Measurements from ENCODE around the gene VWA1.
"Not testable (repeated sequence)": the region's sequence is repeated elsewhere in the genome, so short reads cannot be mapped to it uniquely, and the experiment has no call there.

Gene VWA1

DNA sequence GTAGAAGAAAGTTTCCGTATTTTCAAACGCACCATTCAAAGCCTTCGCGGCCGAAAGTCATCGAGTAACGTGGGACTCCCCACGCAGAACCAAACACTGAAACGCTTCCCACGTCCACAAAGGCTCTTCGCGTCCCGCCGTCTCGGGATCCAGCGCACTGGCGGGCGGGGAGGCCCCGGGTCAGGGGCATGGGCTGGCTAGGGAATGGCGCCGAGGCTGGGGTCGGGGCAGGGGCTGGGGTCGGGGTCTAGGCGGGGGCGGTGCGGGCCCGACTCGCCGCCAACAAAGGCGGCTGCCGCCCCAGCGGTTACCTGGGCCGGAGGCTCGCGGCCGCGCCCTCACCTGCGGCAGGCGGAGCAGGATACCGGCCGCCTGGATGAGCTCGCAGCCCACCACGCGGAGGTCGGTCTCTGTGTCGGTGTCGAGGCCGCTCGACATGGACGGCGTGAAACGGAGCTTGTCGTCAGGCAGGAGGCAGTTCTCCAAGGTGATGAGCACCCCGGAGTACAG is 36.8 kb upstream of the VWA1 start:
- Histone ChIP-seq H3K9ac (ENCODE audit: low read length) (peak overlapping the region; percentile 93), H3K4me3 (ENCODE audit: low read length) (peak overlapping the region; percentile 91), H3K9me3 (ENCODE audit: control insufficient read depth, low read length) (no peaks in the 10 kb centered on the region), H3K27me3 (replicated peaks; ENCODE audit: control insufficient read depth, insufficient read depth, low read length) (no peaks in the 10 kb centered on the region), H3K36me3 (ENCODE audit: control insufficient read depth, insufficient read depth, low read length, severe bottlenecking) (peaks cover 63% of the 10 kb centered on the region), H3K4me1 (ENCODE audit: control insufficient read depth, insufficient read depth, low read length) (peaks cover 29% of the 10 kb centered on the region)
- peak; percentile 46 for DNase-seq (ENCODE audit: low read depth)

GRCh38 chr1:1399187-1399871 is 36.2 kb upstream of the VWA1 start, which contains the start of gene CCNL2:
TSS of gene CCNL2 (minus strand) at chr1:1399335. CDS start at chr1:1399306, 29 bp downstream.
- Histone ChIP-seq H3K9ac (ENCODE audit: low read length) (peak within 1 kb of the TSS; percentile 93), H3K4me1 (ENCODE audit: control insufficient read depth, insufficient read depth, low read length) (peaks cover 29% of the 10 kb centered on the region), H3K4me3 (ENCODE audit: low read length) (peak within 1 kb of the TSS; percentile 91), H3K36me3 (ENCODE audit: control insufficient read depth, insufficient read depth, low read length, severe bottlenecking) (peaks cover 59% of the 10 kb centered on the region), H3K9me3 (ENCODE audit: control insufficient read depth, low read length) (no peaks in the 10 kb centered on the region), H3K27me3 (replicated peaks; ENCODE audit: control insufficient read depth, insufficient read depth, low read length) (no peaks in the 10 kb centered on the region)
- DNase-seq (ENCODE audit: low read depth) = peak; percentile 99

DNA sequence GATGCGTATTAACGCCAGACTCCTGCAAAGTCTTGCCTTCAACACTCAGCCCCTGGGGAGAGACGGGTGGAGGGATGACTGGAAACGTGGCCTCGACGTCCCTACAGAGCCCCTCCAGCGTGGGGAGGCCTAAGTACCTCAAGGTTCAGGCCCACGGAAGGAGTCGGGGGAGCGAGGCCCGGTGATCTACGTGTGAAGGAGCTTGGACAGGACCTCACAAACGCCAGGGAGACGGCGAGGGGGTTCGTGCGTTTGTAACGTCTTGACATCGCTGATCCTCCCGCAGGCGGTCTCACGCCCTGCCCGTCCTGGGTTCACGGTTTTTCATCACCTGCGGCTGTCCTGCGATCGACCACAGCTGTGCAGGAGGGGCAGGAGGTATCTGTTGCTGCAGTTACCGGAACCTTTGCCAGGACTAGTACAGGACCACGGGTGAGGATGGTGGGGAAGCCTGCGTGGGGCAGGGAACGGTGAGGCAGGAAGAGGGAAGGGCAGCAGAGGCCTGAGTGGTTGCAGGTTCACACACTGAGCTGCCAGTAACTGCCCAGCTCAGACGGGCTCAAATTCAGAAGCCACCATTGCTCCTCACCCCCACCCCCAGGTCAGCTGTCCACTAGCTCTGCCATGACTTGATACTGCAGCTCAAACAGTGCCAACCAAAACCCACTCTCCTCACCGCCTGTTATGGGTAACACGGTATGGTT is 35.5 kb upstream of the VWA1 start:
- Histone ChIP-seq H3K4me1 (ENCODE audit: control insufficient read depth, insufficient read depth, low read length) (peaks cover 29% of the 10 kb centered on the region), H3K9ac (ENCODE audit: low read length) (peak overlapping the region; percentile 93), H3K4me3 (ENCODE audit: low read length) (peak overlapping the region; percentile 91), H3K27me3 (replicated peaks; ENCODE audit: control insufficient read depth, insufficient read depth, low read length) (no peaks in the 10 kb centered on the region), H3K36me3 (ENCODE audit: control insufficient read depth, insufficient read depth, low read length, severe bottlenecking) (peaks cover 60% of the 10 kb centered on the region), H3K9me3 (ENCODE audit: control insufficient read depth, low read length) (no peaks in the 10 kb centered on the region)
- DNase-seq (ENCODE audit: low read depth) = peak; percentile 46

- DNase-seq (ENCODE audit: low read depth) = no peak
- H3K36me3 ChIP-seq (ENCODE audit: control insufficient read depth, insufficient read depth, low read length, severe bottlenecking) = peaks cover 59% of the 10 kb centered on the region
- no peaks in the 10 kb centered on the region for H3K9me3 ChIP-seq (ENCODE audit: control insufficient read depth, low read length)
- H3K27me3 ChIP-seq (replicated peaks; ENCODE audit: control insufficient read depth, insufficient read depth, low read length) = no peaks in the 10 kb centered on the region
- peaks cover 36% of the 10 kb centered on the region for H3K4me1 ChIP-seq (ENCODE audit: control insufficient read depth, insufficient read depth, low read length)
- H3K9ac ChIP-seq (ENCODE audit: low read length) = peak overlapping the region; percentile 93
- peak overlapping the region; percentile 91 for H3K4me3 ChIP-seq (ENCODE audit: low read length)
Observed at GRCh38 chr1:1400576-1401456, 34.7 kb upstream of the VWA1 start.

DNA sequence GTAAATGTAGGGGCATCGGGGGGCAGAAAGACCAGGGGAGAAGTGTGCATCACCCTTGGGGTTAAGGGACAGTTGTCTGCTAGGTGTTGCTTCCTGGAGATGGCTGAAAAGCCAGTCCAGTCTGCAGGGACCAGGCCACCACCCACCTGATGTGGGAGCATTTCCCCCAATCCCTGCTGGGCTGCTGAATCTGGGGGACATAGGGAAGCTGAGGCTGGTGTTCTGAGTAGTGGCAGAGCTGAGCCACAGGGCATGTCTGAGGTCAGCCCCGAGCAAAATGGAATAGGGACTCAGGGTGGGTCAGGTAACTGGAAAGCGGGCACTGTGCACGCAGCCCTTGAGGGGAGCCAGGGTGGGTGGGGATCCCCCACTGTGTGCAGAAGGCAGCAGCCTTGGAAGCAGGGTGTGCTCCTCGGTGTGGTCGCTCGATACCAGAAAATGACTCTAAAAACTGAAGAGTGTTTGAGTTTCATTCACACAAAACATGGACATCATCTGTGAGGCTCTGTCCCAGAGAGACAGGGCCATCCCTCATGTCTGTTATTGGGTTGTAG is 34.0 kb upstream of the VWA1 start:
- Histone ChIP-seq H3K4me1 (ENCODE audit: control insufficient read depth, insufficient read depth, low read length) (peaks cover 42% of the 10 kb centered on the region), H3K36me3 (ENCODE audit: control insufficient read depth, insufficient read depth, low read length, severe bottlenecking) (peaks cover 59% of the 10 kb centered on the region), H3K4me3 (ENCODE audit: low read length) (no peak overlapping the region), H3K27me3 (replicated peaks; ENCODE audit: control insufficient read depth, insufficient read depth, low read length) (no peaks in the 10 kb centered on the region), H3K9me3 (ENCODE audit: control insufficient read depth, low read length) (no peaks in the 10 kb centered on the region), H3K9ac (ENCODE audit: low read length) (no peak overlapping the region)
- no peak for DNase-seq (ENCODE audit: low read depth)

- Histone ChIP-seq H3K9ac (ENCODE audit: low read length) (no peak overlapping the region), H3K36me3 (ENCODE audit: control insufficient read depth, insufficient read depth, low read length, severe bottlenecking) (peaks cover 54% of the 10 kb centered on the region), H3K9me3 (ENCODE audit: control insufficient read depth, low read length) (no peaks in the 10 kb centered on the region), H3K4me3 (ENCODE audit: low read length) (no peak overlapping the region), H3K27me3 (replicated peaks; ENCODE audit: control insufficient read depth, insufficient read depth, low read length) (no peaks in the 10 kb centered on the region), H3K4me1 (ENCODE audit: control insufficient read depth, insufficient read depth, low read length) (peaks cover 37% of the 10 kb centered on the region)
- peak; percentile 75 for DNase-seq (ENCODE audit: low read depth)
Observed at GRCh38 chr1:1402072-1402900, 33.2 kb upstream of the VWA1 start.

DNA sequence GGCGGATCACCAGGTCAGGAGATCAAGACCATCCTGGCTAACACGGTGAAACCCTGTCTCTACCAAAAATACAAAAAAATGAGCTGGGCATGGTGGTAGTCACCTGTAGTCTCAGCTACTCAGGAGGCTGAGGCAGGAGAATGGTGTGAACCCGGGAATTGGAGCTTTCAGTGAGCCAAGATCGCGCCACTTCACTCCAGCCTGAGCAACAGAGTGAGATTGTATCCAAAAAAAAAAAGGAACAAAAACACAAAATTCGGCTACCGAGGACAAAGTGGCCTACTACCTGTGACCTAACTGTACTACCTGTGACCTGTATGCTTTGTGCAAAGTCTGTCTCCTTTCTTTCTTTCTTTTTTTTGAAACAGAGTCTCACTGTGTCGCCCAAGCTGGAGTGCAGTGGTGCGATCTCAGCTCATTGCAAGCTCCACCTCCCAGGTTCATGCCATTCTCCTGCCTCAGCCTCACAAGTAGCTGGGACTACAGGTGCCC is 32.5 kb upstream of the VWA1 start:
- H3K9me3 ChIP-seq (ENCODE audit: control insufficient read depth, low read length); H3K27me3 ChIP-seq (replicated peaks; ENCODE audit: control insufficient read depth, insufficient read depth, low read length); H3K4me3 ChIP-seq (ENCODE audit: low read length); DNase-seq (ENCODE audit: low read depth); H3K9ac ChIP-seq (ENCODE audit: low read length): not testable (repeated sequence)
- peaks cover 47% of the 10 kb centered on the region for H3K36me3 ChIP-seq (ENCODE audit: control insufficient read depth, insufficient read depth, low read length, severe bottlenecking)
- peaks cover 31% of the 10 kb centered on the region for H3K4me1 ChIP-seq (ENCODE audit: control insufficient read depth, insufficient read depth, low read length)

GRCh38 chr1:1403653-1404052 is 31.8 kb upstream of the VWA1 start:
- Histone ChIP-seq H3K36me3 (ENCODE audit: control insufficient read depth, insufficient read depth, low read length, severe bottlenecking) (peaks cover 46% of the 10 kb centered on the region), H3K4me1 (ENCODE audit: control insufficient read depth, insufficient read depth, low read length) (peaks cover 36% of the 10 kb centered on the region), H3K9me3 (ENCODE audit: control insufficient read depth, low read length) (no peaks in the 10 kb centered on the region), H3K9ac (ENCODE audit: low read length) (no peak overlapping the region), H3K27me3 (replicated peaks; ENCODE audit: control insufficient read depth, insufficient read depth, low read length) (no peaks in the 10 kb centered on the region), H3K4me3 (ENCODE audit: low read length) (no peak overlapping the region)
- DNase-seq (ENCODE audit: low read depth) = no peak

DNA sequence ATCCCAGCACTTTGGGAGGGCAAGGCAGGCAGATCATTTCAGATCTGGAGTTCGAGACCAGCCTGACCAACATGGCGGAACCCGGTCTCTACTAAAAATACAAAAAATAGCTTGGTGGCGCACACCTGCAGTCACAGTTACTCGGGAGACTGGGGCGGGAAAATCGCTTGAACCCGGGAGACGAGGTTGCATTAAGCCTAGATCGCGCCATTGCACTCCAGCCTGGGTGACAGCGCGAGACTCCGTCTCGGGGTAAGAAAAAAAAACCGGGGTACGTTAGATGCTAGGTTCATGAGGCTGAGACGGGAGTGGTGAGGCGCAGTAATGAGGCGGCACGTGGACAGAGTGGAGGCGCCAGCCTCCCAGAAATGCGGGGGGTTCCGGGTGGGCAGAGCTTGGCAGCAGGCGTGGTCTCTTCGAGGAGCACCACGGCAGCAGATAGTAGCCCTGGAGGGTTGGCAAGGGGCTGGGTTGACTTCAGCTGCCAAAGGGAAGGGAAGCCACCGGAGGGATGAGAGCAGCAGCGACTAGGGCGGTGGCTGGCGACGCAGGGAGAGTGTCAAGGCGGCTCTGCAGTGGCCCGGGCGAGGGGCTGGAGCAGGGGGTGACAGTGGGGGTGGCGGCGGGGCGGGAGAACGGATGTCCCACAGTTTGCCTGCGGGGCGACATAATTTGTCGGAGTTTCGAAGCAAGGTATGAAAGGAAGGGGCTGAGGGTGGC is 29.2 kb upstream of the VWA1 start:
- Histone ChIP-seq H3K9me3 (ENCODE audit: control insufficient read depth, low read length) (no peaks in the 10 kb centered on the region), H3K27me3 (replicated peaks; ENCODE audit: control insufficient read depth, insufficient read depth, low read length) (no peaks in the 10 kb centered on the region), H3K4me3 (ENCODE audit: low read length) (peak overlapping the region; percentile 96), H3K9ac (ENCODE audit: low read length) (peak overlapping the region; percentile 98), H3K36me3 (ENCODE audit: control insufficient read depth, insufficient read depth, low read length, severe bottlenecking) (peaks cover 39% of the 10 kb centered on the region), H3K4me1 (ENCODE audit: control insufficient read depth, insufficient read depth, low read length) (peaks cover 22% of the 10 kb centered on the region)
- no peak for DNase-seq (ENCODE audit: low read depth)
